ENCODE data around the gene CAMK4.

CAMK4 gene

DNA sequence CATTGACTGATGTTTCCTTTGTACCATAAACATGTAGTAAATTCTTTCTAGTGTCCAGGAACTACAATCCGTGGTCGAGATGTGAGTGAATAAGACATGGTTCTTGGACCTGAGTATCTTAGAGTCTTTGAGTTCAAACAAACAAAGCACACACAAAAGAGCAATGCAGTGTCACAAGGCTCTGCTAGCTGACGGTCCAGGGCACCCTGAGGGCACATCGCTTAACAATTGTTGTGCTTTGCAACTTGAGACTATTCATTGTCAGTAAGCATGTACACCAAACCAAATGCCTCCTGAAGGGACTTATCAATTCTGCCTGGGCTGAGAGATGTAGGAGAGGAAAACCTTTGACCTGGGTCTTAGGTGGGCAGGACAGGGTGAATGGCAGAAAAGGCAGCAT is 84.8 kb downstream of the CAMK4 start:
- no peak for DNase-seq (ENCODE audit: low spot score)
- TF ChIP-seq, protein P1, sequence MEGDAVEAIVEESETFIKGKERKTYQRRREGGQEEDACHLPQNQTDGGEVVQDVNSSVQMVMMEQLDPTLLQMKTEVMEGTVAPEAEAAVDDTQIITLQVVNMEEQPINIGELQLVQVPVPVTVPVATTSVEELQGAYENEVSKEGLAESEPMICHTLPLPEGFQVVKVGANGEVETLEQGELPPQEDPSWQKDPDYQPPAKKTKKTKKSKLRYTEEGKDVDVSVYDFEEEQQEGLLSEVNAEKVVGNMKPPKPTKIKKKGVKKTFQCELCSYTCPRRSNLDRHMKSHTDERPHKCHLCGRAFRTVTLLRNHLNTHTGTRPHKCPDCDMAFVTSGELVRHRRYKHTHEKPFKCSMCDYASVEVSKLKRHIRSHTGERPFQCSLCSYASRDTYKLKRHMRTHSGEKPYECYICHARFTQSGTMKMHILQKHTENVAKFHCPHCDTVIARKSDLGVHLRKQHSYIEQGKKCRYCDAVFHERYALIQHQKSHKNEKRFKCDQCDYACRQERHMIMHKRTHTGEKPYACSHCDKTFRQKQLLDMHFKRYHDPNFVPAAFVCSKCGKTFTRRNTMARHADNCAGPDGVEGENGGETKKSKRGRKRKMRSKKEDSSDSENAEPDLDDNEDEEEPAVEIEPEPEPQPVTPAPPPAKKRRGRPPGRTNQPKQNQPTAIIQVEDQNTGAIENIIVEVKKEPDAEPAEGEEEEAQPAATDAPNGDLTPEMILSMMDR (conservative IDR thresholded peaks at IDR 0.05; ENCODE audit: low read depth), result no peak
- POLR2A ChIA-PET (ENCODE audit: low non-redundant PET), result no interaction called here
- CTCF ChIA-PET, result no interaction called here
- H3K27ac ChIP-seq, result no peak overlapping the region

DNA sequence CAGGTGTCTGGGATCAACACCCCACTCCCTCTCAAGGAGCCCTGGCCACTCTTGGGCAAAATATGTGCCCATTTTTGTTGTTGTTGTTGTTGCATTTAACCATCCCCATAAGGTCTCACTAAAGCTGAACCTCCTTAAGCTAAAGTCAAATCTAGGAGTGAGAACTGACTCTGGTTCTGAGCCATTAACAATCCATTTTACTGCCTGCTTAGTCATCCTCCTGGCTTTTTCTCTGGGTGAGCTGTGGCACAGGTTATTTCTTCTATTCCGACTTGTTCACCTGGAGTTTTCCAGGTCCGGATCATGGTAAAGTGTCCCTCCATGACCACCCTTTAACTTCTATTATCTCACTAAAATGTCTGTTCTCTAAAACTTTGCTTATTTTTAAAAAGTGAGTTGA is 85.2 kb downstream of the CAMK4 start:
- TF ChIP-seq, protein P1 (conservative IDR thresholded peaks at IDR 0.05; ENCODE audit: low read depth), result no peak
- POLR2A ChIA-PET (ENCODE audit: low non-redundant PET), result no interaction called here
- no peak for DNase-seq (ENCODE audit: low spot score)
- CTCF ChIA-PET, result no interaction called here
- H3K27ac ChIP-seq, result no peak overlapping the region

GRCh38 chr5:111310711-111311620 is 86.8 kb downstream of the CAMK4 start:
- CTCF ChIA-PET, result interaction anchor here (0.6 kb wide), 1 partner anchor 13 kb away, joined by 4 read pairs; no protein-coding TSS in a partner anchor
- POLR2A ChIA-PET (ENCODE audit: low non-redundant PET), result no interaction called here
- H3K27ac ChIP-seq, result no peak overlapping the region
- DNase-seq (ENCODE audit: low spot score), result no peak
- TF ChIP-seq, protein P1 (conservative IDR thresholded peaks at IDR 0.05; ENCODE audit: low read depth), result no peak

GRCh38 chr5:111311666-111312065 is 87.5 kb downstream of the CAMK4 start:
- ChIA-PET CTCF (no interaction called here), POLR2A (ENCODE audit: low non-redundant PET) (no interaction called here)
- TF ChIP-seq, protein P1 (conservative IDR thresholded peaks at IDR 0.05; ENCODE audit: low read depth), result no peak
- H3K27ac ChIP-seq, result no peak overlapping the region
- DNase-seq (ENCODE audit: low spot score), result no peak

DNA sequence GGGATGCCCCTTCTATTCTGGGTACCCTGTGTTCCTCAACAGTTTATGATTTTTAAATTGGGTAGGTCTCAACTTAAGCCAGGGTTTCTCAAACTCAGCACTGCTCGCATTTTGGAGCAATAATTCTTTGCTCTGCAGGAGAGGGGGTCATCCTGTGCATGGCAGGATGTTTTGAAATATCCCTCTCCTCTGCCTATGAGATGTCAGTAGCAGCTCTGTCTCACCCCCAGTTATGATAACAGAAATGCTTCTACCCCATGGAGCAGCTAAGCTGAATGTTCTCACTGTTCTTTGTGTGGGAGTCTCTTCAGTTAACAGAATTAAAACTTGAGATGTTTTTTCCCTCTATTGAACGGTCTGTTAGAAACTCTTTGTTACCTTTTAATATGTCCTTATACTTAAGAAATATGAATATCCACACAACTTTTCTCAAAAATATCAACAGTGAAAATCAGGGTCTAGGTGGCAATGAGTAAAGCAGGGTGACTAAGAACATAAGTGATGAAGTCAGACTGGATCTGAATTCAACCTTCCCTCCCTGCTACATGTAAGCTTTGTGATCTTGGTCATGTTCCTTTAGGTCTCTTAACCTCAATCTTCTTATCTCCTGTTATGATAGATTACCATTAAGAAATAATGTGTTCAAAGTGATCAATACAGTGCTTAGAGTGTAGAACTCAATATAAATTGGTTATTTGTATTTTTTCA is 89.0 kb downstream of the CAMK4 start:
- no peak overlapping the region for H3K27ac ChIP-seq
- CTCF ChIA-PET, result interaction anchor here (0.6 kb wide), 1 partner anchor 30 kb away, joined by 3 read pairs; no protein-coding TSS in a partner anchor
- TF ChIP-seq, protein P1 (conservative IDR thresholded peaks at IDR 0.05; ENCODE audit: low read depth), result no peak
- POLR2A ChIA-PET (ENCODE audit: low non-redundant PET), result no interaction called here
- DNase-seq (ENCODE audit: low spot score), result no peak

DNA sequence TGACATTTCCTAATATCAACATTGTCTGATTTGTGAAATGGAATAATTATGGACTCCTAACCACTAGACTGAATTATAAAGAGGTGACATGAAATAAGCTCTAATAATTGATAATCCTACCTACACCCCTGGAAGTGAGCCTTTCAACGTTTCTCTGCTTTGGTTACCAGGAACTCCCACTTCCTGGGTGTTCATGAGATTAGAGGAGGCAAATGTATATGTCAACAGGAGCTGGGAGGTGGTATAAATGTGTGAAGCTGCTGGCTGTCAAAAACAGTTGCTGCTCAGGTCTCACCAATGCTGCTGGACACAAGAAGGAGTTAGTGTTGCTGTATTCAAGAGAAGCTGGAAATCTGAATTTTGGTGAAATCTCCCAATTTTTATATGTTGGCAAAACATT is 96.8 kb downstream of the CAMK4 start:
- TF ChIP-seq, protein P1 (conservative IDR thresholded peaks at IDR 0.05; ENCODE audit: low read depth), result no peak
- ChIA-PET POLR2A (ENCODE audit: low non-redundant PET) (no interaction called here), CTCF (interaction anchor here (0.5 to 0.6 kb wide), 2 partner anchors 43 to 491 kb away, joined by 3 read pairs; no protein-coding TSS in a partner anchor)
- no peak overlapping the region for H3K27ac ChIP-seq
- no peak for DNase-seq (ENCODE audit: low spot score)
